Large intestine (tissue), 3 donors: ENCODE measurements around the gene RCVRN. TPM values are rescaled to one million over a fixed set of nuclear protein-coding genes. Genes with fewer than 3 reads are reported as not detected.

Experiments
- DNase-seq, 2 donors: peaks; one replicate each; pipeline versions ENCODE4 v3.0.0 to v3.0.0-alpha.2; 2013
- H3K27ac ChIP-seq: one replicate; pipeline ENCODE4 v1.5.1; 2013; ENCODE audit warnings: low read length
- H3K27me3 ChIP-seq: 2 replicates; pipeline ENCODE4 v1.6.1; 2013; ENCODE audit warnings: low read length; ENCODE audit not compliant: control insufficient read depth, insufficient read depth
- H3K36me3 ChIP-seq: 2 replicates; pipeline ENCODE4 v1.6.1; 2013; ENCODE audit warnings: low read length; ENCODE audit not compliant: control insufficient read depth, insufficient read depth
- H3K4me1 ChIP-seq: one replicate; pipeline ENCODE4 v1.6.1; 2013; ENCODE audit warnings: low read length; ENCODE audit not compliant: control insufficient read depth, insufficient read depth
- H3K4me3 ChIP-seq: one replicate; pipeline ENCODE4 v1.5.1; 2013; ENCODE audit warnings: low read length
- H3K9me3 ChIP-seq: one replicate; pipeline ENCODE4 v1.6.1; 2013; ENCODE audit warnings: mild to moderate bottlenecking, low read depth, low read length, moderate library complexity; ENCODE audit not compliant: control insufficient read depth
- WGBS: methylation state at CpG from one replicate; pipeline ENCODE4 v1.1.5; 2013; ENCODE audit warnings: low lambda C conversion rate; ENCODE audit not compliant: insufficient coverage; 5-methylcytosine and 5-hydroxymethylcytosine counted together
- polyA plus RNA-seq: library from polyadenylated mRNA; unstranded; fragments of 120-200 nt; gene quantifications from one replicate; pipeline ENCODE4 v1.2.1, GENCODE V29; 2013

Gene RCVRN
- polyA plus RNA-seq, 1 donor, result 0.63 TPM

- Histone ChIP-seq H3K27me3 (peaks cover 3% of the 10 kb centered on the region), H3K4me1 (no peaks in the 10 kb centered on the region), H3K4me3 (no peak overlapping the region), H3K36me3 (peaks cover 6% of the 10 kb centered on the region), H3K27ac (no peak overlapping the region), H3K9me3 (no peaks in the 10 kb centered on the region)
- no peak for DNase-seq
- WGBS, result no CpG with 5 or more reads among the region's 12 CpGs
Measured at GRCh38 chr17:9911089-9911488, 6.0 kb upstream of the RCVRN start.

GRCh38 chr17:9908649-9909042, 3.6 kb upstream of the RCVRN start:
- no peaks in the 10 kb centered on the region for H3K36me3 ChIP-seq
- no peak overlapping the region for H3K4me3 ChIP-seq
- H3K27me3 ChIP-seq, result peaks cover 3% of the 10 kb centered on the region
- H3K9me3 ChIP-seq, result no peaks in the 10 kb centered on the region
- no peaks in the 10 kb centered on the region for H3K4me1 ChIP-seq
- DNase-seq, result no peak
- WGBS, result no CpG with 5 or more reads among the region's 7 CpGs
- H3K27ac ChIP-seq, result no peak overlapping the region

- no peak overlapping the region for H3K27ac ChIP-seq
- no peaks in the 10 kb centered on the region for H3K9me3 ChIP-seq
- peak in 1 of 2 donors; percentile 26 for DNase-seq
- H3K4me3 ChIP-seq, result no peak overlapping the region
- peaks cover 3% of the 10 kb centered on the region for H3K27me3 ChIP-seq
- no peaks in the 10 kb centered on the region for H3K4me1 ChIP-seq
- H3K36me3 ChIP-seq, result no peaks in the 10 kb centered on the region
- no CpG with 5 or more reads among the region's 12 CpGs for WGBS
Measured at GRCh38 chr17:9907883-9908648, 3.0 kb upstream of the RCVRN start.

- Histone ChIP-seq H3K27me3 (peaks cover 3% of the 10 kb centered on the region), H3K4me3 (no peak overlapping the region), H3K27ac (no peak overlapping the region), H3K9me3 (no peaks in the 10 kb centered on the region), H3K36me3 (no peaks in the 10 kb centered on the region), H3K4me1 (no peaks in the 10 kb centered on the region)
- WGBS, result 100% methylated on average over 1 of the region's 7 CpGs
- no peak for DNase-seq
Measured at GRCh38 chr17:9907131-9907530, 2.1 kb upstream of the RCVRN start.

GRCh38 chr17:9906616-9907015, 1.5 kb upstream of the RCVRN start:
- H3K4me3 ChIP-seq, result no peak overlapping the region
- H3K36me3 ChIP-seq, result no peaks in the 10 kb centered on the region
- H3K4me1 ChIP-seq, result no peaks in the 10 kb centered on the region
- no peak for DNase-seq
- peaks cover 3% of the 10 kb centered on the region for H3K27me3 ChIP-seq
- H3K27ac ChIP-seq, result no peak overlapping the region
- WGBS, result no CpG with 5 or more reads among the region's 14 CpGs
- H3K9me3 ChIP-seq, result no peaks in the 10 kb centered on the region

- WGBS, result no CpG with 5 or more reads among the region's 4 CpGs
- H3K4me1 ChIP-seq, result no peaks in the 10 kb centered on the region
- no peaks in the 10 kb centered on the region for H3K9me3 ChIP-seq
- no peak for DNase-seq
- no peak overlapping the region for H3K27ac ChIP-seq
- H3K4me3 ChIP-seq, result no peak overlapping the region
- peaks cover 6% of the 10 kb centered on the region for H3K27me3 ChIP-seq
- H3K36me3 ChIP-seq, result no peaks in the 10 kb centered on the region
Measured at GRCh38 chr17:9905902-9906301, 831 bp upstream of the RCVRN start.

- Histone ChIP-seq H3K27me3 (peaks cover 6% of the 10 kb centered on the region), H3K36me3 (no peaks in the 10 kb centered on the region), H3K4me1 (no peaks in the 10 kb centered on the region), H3K4me3 (no peak overlapping the region), H3K27ac (no peak overlapping the region), H3K9me3 (no peaks in the 10 kb centered on the region)
- DNase-seq, result no peak
- no CpG with 5 or more reads among the region's 35 CpGs for WGBS
Measured at GRCh38 chr17:9904277-9905077, 594 bp downstream of the RCVRN start.

GRCh38 chr17:9902120-9902519, 3.0 kb downstream of the RCVRN start:
- DNase-seq, result no peak
- H3K36me3 ChIP-seq, result no peaks in the 10 kb centered on the region
- no peak overlapping the region for H3K27ac ChIP-seq
- no peak overlapping the region for H3K4me3 ChIP-seq
- no CpG with 5 or more reads among the region's 2 CpGs for WGBS
- H3K9me3 ChIP-seq, result no peaks in the 10 kb centered on the region
- no peaks in the 10 kb centered on the region for H3K4me1 ChIP-seq
- peaks cover 3% of the 10 kb centered on the region for H3K27me3 ChIP-seq

GRCh38 chr17:9900784-9901183, 4.3 kb downstream of the RCVRN start:
- DNase-seq, result no peak
- H3K27ac ChIP-seq, result peak overlapping the region; percentile 26

GRCh38 chr17:9900044-9900594, 5.0 kb downstream of the RCVRN start:
- DNase-seq, result no peak
- no peak overlapping the region for H3K4me3 ChIP-seq
- H3K4me1 ChIP-seq, result no peaks in the 10 kb centered on the region
- no peaks in the 10 kb centered on the region for H3K36me3 ChIP-seq
- peaks cover 3% of the 10 kb centered on the region for H3K27me3 ChIP-seq
- H3K27ac ChIP-seq, result no peak overlapping the region
- WGBS, result 31% methylated on average over 3 of the region's 8 CpGs
- no peaks in the 10 kb centered on the region for H3K9me3 ChIP-seq

More at GRCh38 chr17:9900784-9901183, 4.3 kb downstream of the RCVRN start:
- Histone ChIP-seq H3K4me3 (no peak overlapping the region), H3K9me3 (no peaks in the 10 kb centered on the region), H3K4me1 (no peaks in the 10 kb centered on the region), H3K36me3 (no peaks in the 10 kb centered on the region), H3K27me3 (peaks cover 3% of the 10 kb centered on the region)
- WGBS, result 81% methylated on average over 5 of the region's 8 CpGs
